ENCODE measurements around the gene GLIS2. TPM values are rescaled to one million over a fixed set of nuclear protein-coding genes. Genes with fewer than 3 reads are reported as not detected.

GLIS2 gene
- total and polyA plus RNA-seq, 4 donors, result 0.68 to 1.4 (median 1.1) TPM

DNA sequence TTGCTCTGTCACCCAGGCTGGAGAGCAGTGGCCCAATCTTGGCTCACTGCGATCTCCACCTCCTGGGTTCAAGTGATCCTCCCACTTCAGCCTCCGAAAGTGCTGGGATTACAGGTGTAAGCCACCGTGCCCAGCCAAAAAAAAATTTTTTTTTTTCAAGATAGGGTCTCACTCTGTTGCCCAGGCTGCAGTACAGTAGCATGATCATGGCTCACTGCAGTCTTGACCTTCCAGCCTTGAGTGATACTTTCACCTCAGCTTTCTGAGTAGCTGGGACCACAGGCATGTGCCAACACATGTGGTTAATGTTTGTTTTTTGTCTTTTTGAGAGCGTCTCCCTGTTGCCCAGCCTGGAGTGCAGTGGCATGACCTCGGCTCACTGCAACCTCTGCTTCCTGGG is 37.0 kb downstream of the GLIS2 start:
- no peaks in the 10 kb centered on the region for H3K36me3 ChIP-seq (ENCODE audit: control insufficient read depth in 4 of 4, insufficient read depth in 3 of 4, low read depth in 1 of 4, low read length in 3 of 4)
- TF ChIP-seq HNF4G (IDR thresholded peaks at IDR 0.05) (no peak), HNF4A (conservative IDR thresholded peaks at IDR 0.05) (peak; percentile 8 to 45), RXRA (IDR thresholded peaks at IDR 0.05) (peak in 1 of 2 donors; percentile 57)

DNA sequence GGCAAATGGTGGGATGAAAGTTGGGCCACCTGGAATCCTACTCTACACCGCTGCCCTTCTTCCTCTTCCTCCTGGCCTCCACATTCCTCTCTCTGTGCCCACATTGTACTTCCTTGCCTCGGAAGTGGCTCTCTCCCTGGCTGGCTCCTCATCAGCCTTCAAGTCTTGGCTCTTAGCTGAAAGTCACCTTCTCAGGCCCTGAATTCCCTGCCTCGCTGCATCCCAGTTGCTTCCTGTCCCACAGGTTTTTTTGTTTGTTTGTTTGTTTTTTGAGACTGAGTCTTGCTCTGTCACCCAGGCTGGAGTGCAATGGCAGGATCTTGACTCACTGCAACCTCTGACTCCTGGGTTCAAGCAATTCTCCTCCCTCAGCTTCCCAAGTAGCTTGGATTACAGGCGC is 37.8 kb downstream of the GLIS2 start:
- no peak for DNase-seq (ENCODE audit: low spot score)
- no peak overlapping the region for H3K27ac ChIP-seq (ENCODE audit: low read depth in 1 of 2, low read length in 2 of 2)
- no peak overlapping the region for H3K4me3 ChIP-seq (ENCODE audit: low read depth in 1 of 3, low read length in 3 of 3)
- no peaks in the 10 kb centered on the region for H3K27me3 ChIP-seq (ENCODE audit: control insufficient read depth in 4 of 4, insufficient read depth in 4 of 4, low read length in 3 of 4)
- H3K4me1 ChIP-seq (ENCODE audit: control insufficient read depth in 4 of 4, insufficient read depth in 4 of 4, low read length in 3 of 4), result peaks cover 3 to 18% (median 6%) of the 10 kb centered on the region in 4 donors
- H3K9ac ChIP-seq (ENCODE audit: low read depth in 1 of 2, low read length in 2 of 2), result no peak overlapping the region
- peaks cover 0 to 5% (median 1%) of the 10 kb centered on the region in 4 donors for H3K36me3 ChIP-seq (ENCODE audit: control insufficient read depth in 4 of 4, insufficient read depth in 3 of 4, low read depth in 1 of 4, low read length in 3 of 4)
- WGBS, result 89% methylated on average over 4 of the region's 4 CpGs
- H3K9me3 ChIP-seq (ENCODE audit: control insufficient read depth in 4 of 4, low read length in 3 of 4), result no peaks in the 10 kb centered on the region
- TF ChIP-seq, protein P1, sequence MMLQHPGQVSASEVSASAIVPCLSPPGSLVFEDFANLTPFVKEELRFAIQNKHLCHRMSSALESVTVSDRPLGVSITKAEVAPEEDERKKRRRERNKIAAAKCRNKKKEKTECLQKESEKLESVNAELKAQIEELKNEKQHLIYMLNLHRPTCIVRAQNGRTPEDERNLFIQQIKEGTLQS (IDR thresholded peaks at IDR 0.05), result no peak
- no peak for TF ChIP-seq EGR1 (IDR thresholded peaks at IDR 0.05; ENCODE audit: low read depth in 2 of 2)
- TF ChIP-seq HNF4G (IDR thresholded peaks at IDR 0.05), result no peak
- TF ChIP-seq YY1 (IDR thresholded peaks at IDR 0.05), result no peak
- TF ChIP-seq, protein P2, sequence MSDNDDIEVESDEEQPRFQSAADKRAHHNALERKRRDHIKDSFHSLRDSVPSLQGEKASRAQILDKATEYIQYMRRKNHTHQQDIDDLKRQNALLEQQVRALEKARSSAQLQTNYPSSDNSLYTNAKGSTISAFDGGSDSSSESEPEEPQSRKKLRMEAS (IDR thresholded peaks at IDR 0.05), result no peak
- TF ChIP-seq, protein P3, sequence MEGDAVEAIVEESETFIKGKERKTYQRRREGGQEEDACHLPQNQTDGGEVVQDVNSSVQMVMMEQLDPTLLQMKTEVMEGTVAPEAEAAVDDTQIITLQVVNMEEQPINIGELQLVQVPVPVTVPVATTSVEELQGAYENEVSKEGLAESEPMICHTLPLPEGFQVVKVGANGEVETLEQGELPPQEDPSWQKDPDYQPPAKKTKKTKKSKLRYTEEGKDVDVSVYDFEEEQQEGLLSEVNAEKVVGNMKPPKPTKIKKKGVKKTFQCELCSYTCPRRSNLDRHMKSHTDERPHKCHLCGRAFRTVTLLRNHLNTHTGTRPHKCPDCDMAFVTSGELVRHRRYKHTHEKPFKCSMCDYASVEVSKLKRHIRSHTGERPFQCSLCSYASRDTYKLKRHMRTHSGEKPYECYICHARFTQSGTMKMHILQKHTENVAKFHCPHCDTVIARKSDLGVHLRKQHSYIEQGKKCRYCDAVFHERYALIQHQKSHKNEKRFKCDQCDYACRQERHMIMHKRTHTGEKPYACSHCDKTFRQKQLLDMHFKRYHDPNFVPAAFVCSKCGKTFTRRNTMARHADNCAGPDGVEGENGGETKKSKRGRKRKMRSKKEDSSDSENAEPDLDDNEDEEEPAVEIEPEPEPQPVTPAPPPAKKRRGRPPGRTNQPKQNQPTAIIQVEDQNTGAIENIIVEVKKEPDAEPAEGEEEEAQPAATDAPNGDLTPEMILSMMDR (IDR thresholded peaks at IDR 0.05; ENCODE audit: low read depth, low read length, missing input control), result no peak
- no peak for TF ChIP-seq SP1 (IDR thresholded peaks at IDR 0.05)

More for the DNA sequence above, 37.0 kb downstream of the GLIS2 start:
- H3K4me1 ChIP-seq (ENCODE audit: control insufficient read depth in 4 of 4, insufficient read depth in 4 of 4, low read length in 3 of 4), result peaks cover 6 to 25% (median 10%) of the 10 kb centered on the region in 4 donors
- H3K27ac ChIP-seq (ENCODE audit: low read depth in 1 of 2, low read length in 2 of 2), result no peak overlapping the region
- H3K27me3 ChIP-seq (ENCODE audit: control insufficient read depth in 4 of 4, insufficient read depth in 4 of 4, low read length in 3 of 4), result no peaks in the 10 kb centered on the region
- H3K4me3 ChIP-seq (ENCODE audit: low read depth in 1 of 3, low read length in 3 of 3), result no peak overlapping the region
- DNase-seq (ENCODE audit: low spot score), result no peak
- H3K9me3 ChIP-seq (ENCODE audit: control insufficient read depth in 4 of 4, low read length in 3 of 4), result no peaks in the 10 kb centered on the region
- H3K9ac ChIP-seq (ENCODE audit: low read depth in 1 of 2, low read length in 2 of 2), result no peak overlapping the region
- WGBS, result 72% methylated on average over 5 of the region's 5 CpGs

DNA sequence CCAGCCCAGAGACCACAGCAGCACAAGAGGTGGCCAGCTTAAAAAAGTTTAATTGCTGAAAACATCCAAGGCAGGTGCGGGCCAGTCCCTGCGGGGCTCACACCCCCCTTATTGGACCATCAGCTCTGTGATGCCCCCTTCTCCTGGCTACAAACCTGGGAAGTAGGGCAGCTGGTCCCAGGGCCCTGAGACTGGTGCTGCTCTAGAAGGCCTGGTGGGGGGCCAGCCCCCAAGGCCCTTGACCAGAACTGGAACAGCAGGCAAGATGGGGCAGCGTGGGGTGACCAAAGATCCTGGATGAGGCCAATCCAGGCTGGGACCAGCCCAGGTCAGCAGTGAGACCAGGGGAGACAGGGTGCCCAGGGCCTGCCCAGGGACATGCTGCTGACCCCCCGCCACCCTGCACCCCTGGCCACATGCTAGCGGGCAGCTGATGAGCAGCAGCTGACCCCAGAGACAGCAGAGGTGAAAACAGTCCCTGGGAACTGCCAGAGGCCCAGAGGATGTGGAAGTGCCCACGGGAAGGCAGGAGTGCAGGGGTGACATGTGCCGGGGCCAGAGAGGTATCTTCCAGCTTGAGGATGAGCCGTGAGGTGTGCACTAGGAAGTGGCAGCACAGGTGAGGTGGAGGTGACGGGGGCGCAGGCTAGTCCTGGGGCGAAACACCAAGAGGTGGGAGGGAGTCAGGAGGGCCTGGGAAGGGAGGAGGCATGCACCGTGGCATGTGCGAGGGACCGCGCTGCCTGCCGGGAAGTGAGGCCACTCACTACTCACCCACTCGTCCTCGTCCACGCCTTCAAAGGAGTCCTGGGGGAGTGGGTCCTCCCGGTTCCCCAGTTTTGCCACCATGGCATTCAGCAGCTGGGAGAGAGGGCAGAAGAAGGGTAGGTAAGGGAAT is 38.9 kb downstream of the GLIS2 start:
- no peak overlapping the region for H3K9ac ChIP-seq (ENCODE audit: low read depth in 1 of 2, low read length in 2 of 2)
- no peak overlapping the region for H3K27ac ChIP-seq (ENCODE audit: low read depth in 1 of 2, low read length in 2 of 2)
- H3K9me3 ChIP-seq (ENCODE audit: control insufficient read depth in 4 of 4, low read length in 3 of 4), result no peaks in the 10 kb centered on the region
- TF ChIP-seq GABPA (IDR thresholded peaks at IDR 0.05 in 1 of 2, conservative IDR thresholded peaks at IDR 0.05 in 1 of 2) (no peak), HNF4G (IDR thresholded peaks at IDR 0.05) (no peak), NR2F2 (IDR thresholded peaks at IDR 0.05) (no peak), TAF1 (conservative IDR thresholded peaks at IDR 0.05) (no peak), EGR1 (IDR thresholded peaks at IDR 0.05; ENCODE audit: low read depth in 2 of 2) (no peak)
- TF ChIP-seq, protein P4, sequence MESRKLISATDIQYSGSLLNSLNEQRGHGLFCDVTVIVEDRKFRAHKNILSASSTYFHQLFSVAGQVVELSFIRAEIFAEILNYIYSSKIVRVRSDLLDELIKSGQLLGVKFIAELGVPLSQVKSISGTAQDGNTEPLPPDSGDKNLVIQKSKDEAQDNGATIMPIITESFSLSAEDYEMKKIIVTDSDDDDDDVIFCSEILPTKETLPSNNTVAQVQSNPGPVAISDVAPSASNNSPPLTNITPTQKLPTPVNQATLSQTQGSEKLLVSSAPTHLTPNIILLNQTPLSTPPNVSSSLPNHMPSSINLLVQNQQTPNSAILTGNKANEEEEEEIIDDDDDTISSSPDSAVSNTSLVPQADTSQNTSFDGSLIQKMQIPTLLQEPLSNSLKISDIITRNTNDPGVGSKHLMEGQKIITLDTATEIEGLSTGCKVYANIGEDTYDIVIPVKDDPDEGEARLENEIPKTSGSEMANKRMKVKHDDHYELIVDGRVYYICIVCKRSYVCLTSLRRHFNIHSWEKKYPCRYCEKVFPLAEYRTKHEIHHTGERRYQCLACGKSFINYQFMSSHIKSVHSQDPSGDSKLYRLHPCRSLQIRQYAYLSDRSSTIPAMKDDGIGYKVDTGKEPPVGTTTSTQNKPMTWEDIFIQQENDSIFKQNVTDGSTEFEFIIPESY (IDR thresholded peaks at IDR 0.05), result no peak
- no peak for DNase-seq (ENCODE audit: low spot score)
- H3K4me3 ChIP-seq (ENCODE audit: low read depth in 1 of 3, low read length in 3 of 3), result no peak overlapping the region
- H3K4me1 ChIP-seq (ENCODE audit: control insufficient read depth in 4 of 4, insufficient read depth in 4 of 4, low read length in 3 of 4), result peaks cover 0 to 16% (median 6%) of the 10 kb centered on the region in 4 donors
- H3K36me3 ChIP-seq (ENCODE audit: control insufficient read depth in 4 of 4, insufficient read depth in 3 of 4, low read depth in 1 of 4, low read length in 3 of 4), result peaks cover 0 to 5% (median 2%) of the 10 kb centered on the region in 4 donors
- no peaks in the 10 kb centered on the region for H3K27me3 ChIP-seq (ENCODE audit: control insufficient read depth in 4 of 4, insufficient read depth in 4 of 4, low read length in 3 of 4)
- WGBS, result 97% methylated on average over 20 of the region's 20 CpGs

Measured in liver (tissue), 9 donors.